Adrenal gland (tissue), 12 donors: ENCODE data around the gene SMO. TPM values are rescaled to one million over a fixed set of nuclear protein-coding genes. Genes with fewer than 3 reads are reported as not detected.
"Not testable (repeated sequence)": the region's sequence is repeated elsewhere in the genome, so short reads cannot be mapped to it uniquely, and the experiment has no call there.

Source experiments
- DNase-seq, 7 donors: peaks; one replicate each; pipeline ENCODE4 v3.0.0-alpha.2; 2019 to 2020
- H3K27ac ChIP-seq, 5 donors: fragments of 200-600 bp; sonication (generic) in 4 of 5; 1 replicate in 3 of 5; 2 replicates in 2 of 5; pipeline versions ENCODE4 v1.5.1 to v1.8.0; 2016 to 2020; ENCODE audit warnings: mild to moderate bottlenecking in 1 of 5
- H3K27me3 ChIP-seq: fragments of 200-600 bp; 2 replicates; pipeline ENCODE4 v1.8.0; 2021
- H3K36me3 ChIP-seq, 2 donors: fragments of 200-600 bp; replicated peaks in 1 of 2; 1 replicate in 1 of 2; 2 replicates in 1 of 2; pipeline versions ENCODE4 v1.5.1 to v1.8.0; 2018 to 2022
- H3K4me1 ChIP-seq, 2 donors: fragments of 200-600 bp; replicated peaks in 1 of 2; 1 replicate in 1 of 2; 2 replicates in 1 of 2; pipeline versions ENCODE4 v1.5.1 to v1.8.0; 2018 to 2021
- H3K4me3 ChIP-seq, 4 donors: fragments of 200-600 bp; sonication (generic) in 3 of 4; one replicate each; pipeline ENCODE4 v1.5.1; 2016 to 2018
- H3K9me3 ChIP-seq, 3 donors: fragments of 200-600 bp; sonication (generic) in 1 of 3; replicated peaks in 1 of 3; 1 replicate in 2 of 3; 2 replicates in 1 of 3; pipeline versions ENCODE4 v1.5.1 to v1.8.0; 2016 to 2021
- CTCF ChIP-seq, 6 experiments: fragments of 450-650 bp in 4 of 6; fragments of 200-600 bp in 2 of 6; sonication (generic) in 1 of 6; IDR thresholded peaks; 1 replicate in 5 of 6; 2 replicates in 1 of 6; pipeline versions ENCODE4 v1.5.1 to v1.8.0; 2016 to 2021; ENCODE audit warnings: antibody characterized with exemption in 6 of 6, mild to moderate bottlenecking in 2 of 6, moderate library complexity in 1 of 6
- POLR2A ChIP-seq, 2 donors: fragments of 450-650 bp; IDR thresholded peaks; one replicate each; pipeline ENCODE4 v1.6.1; 2017; ENCODE audit warnings: antibody characterized with exemption in 2 of 2, mild to moderate bottlenecking in 2 of 2, moderate library complexity in 1 of 2
- WGBS, 4 donors: extraction: QIAGEN DNeasy Blood & Tissue Kit in 2 of 4; methylation state at CpG; one replicate each; pipeline versions ENCODE4 v1.1.5 to v1.1.7; 2013 to 2017; 5-methylcytosine and 5-hydroxymethylcytosine counted together
- intact Hi-C, 2 donors: fragments of 100-400 bp; cut with DNase I; formaldehyde crosslinking; loops; one replicate each; pipeline versions ENCODE4 v1.14.1 to v1.15.0; 2022 to 2023
- polyA plus RNA-seq, 3 donors: library from polyadenylated mRNA; stranded (reverse); fragments of 200-250 nt in 2 of 3; fragments of 350-450 nt in 1 of 3; fragmentation: Illumina TruSeq in 1 of 3; extraction: RNeasy Lipid Tissue Mini Kit (QIAGEN cat#74804) in 1 of 3; gene quantifications; one replicate each; pipeline ENCODE4 v1.2.3, GENCODE V29; 2013 to 2014
- total RNA-seq, 9 donors: library from RNA; depleted of rRNA in 4 of 9; stranded (reverse); fragments of >200 nt in 4 of 9; fragments of 120-200 nt in 1 of 9; fragmentation: NEBNext Ultra II Directional in 1 of 9; extraction: Animal tissue kit (Norgen Biotek cat#: 25700) in 1 of 9; gene quantifications; one replicate each; pipeline versions ENCODE4 v1.1.0 to v1.2.4, GENCODE V29; 2013 to 2023
- donor health status: healthy with polysubstance abuse.
- donor health status: Bipolar disorder and iron deficiency.
- donor health status: DM: yes; HTN: yes; CAD: no.
- donor health status: DM: no; HTN: no; CAD: no.
- donor health status: DM: no; HTN: no; CAD: no.
- donor health status: DM: yes; HTN: yes; CAD: no.

Gene SMO
- total and polyA plus RNA-seq, 12 donors, result 2.5 to 23.9 (median 9.4) TPM

DNA sequence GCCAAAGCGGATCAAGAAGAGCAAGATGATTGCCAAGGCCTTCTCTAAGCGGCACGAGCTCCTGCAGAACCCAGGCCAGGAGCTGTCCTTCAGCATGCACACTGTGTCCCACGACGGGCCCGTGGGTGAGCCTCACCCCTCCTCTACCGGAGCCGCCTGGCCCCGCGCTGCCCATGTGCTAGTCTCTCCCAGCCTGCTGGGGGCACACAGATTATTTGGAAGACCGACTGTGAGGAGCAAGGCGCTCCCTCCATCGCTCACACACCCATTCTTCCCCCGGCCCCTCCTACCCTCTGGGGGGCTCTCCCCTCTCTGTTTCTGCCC, 22.5 kb downstream of the SMO start:
- WGBS, 4 donors, result 89 to 96% (median 92%) methylated on average over 4 to 14 of the region's 14 CpGs
- Histone ChIP-seq H3K36me3 (no peaks in the 10 kb centered on the region), H3K9me3 (no peaks in the 10 kb centered on the region), H3K27me3 (no peaks in the 10 kb centered on the region), H3K4me3 (no peak overlapping the region), H3K27ac (no peak overlapping the region), H3K4me1 (no peaks in the 10 kb centered on the region)
- no peak for DNase-seq
- TF ChIP-seq POLR2A (IDR thresholded peaks at IDR 0.05) (no peak), CTCF (IDR thresholded peaks at IDR 0.05) (no peak)
- intact Hi-C loops, result loop anchor here (2.0 to 10.0 kb wide), 2 partner anchors 46 to 254 kb away; no protein-coding TSS in a partner anchor

DNA sequence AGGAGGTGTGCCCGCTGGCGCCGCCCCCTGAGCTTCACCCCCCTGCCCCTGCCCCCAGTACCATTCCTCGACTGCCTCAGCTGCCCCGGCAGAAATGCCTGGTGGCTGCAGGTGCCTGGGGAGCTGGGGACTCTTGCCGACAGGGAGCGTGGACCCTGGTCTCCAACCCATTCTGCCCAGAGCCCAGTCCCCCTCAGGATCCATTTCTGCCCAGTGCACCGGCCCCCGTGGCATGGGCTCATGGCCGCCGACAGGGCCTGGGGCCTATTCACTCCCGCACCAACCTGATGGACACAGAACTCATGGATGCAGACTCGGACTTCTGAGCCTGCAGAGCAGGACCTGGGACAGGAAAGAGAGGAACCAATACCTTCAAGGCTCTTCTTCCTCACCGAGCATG, 23.7 kb downstream of the SMO start:
- Histone ChIP-seq H3K4me1 (no peaks in the 10 kb centered on the region), H3K4me3 (no peak overlapping the region), H3K36me3 (no peaks in the 10 kb centered on the region), H3K27me3 (no peaks in the 10 kb centered on the region), H3K27ac (no peak overlapping the region), H3K9me3 (no peaks in the 10 kb centered on the region)
- no peak for DNase-seq
- TF ChIP-seq POLR2A (IDR thresholded peaks at IDR 0.05), result no peak
- TF ChIP-seq CTCF (IDR thresholded peaks at IDR 0.05), result no peak
- 82 to 93% (median 87%) methylated on average over 6 to 14 of the region's 14 CpGs for WGBS, 4 donors
- intact Hi-C loops, result loop anchor here in 1 of 2 donors (10.0 kb wide), 1 partner anchor 253 kb away; no protein-coding TSS in a partner anchor

GRCh38 chr7:129212596-129212995, 24.2 kb downstream of the SMO start:
- 83 to 93% (median 88%) methylated on average over 3 to 4 of the region's 4 CpGs for WGBS, 4 donors
- Histone ChIP-seq H3K4me3 (no peak overlapping the region), H3K27ac (no peak overlapping the region), H3K4me1 (no peaks in the 10 kb centered on the region), H3K9me3 (no peaks in the 10 kb centered on the region), H3K36me3 (no peaks in the 10 kb centered on the region), H3K27me3 (no peaks in the 10 kb centered on the region)
- TF ChIP-seq POLR2A (IDR thresholded peaks at IDR 0.05) (no peak), CTCF (IDR thresholded peaks at IDR 0.05) (no peak)
- intact Hi-C loops, result loop anchor here in 1 of 2 donors (10.0 kb wide), 1 partner anchor 252 kb away; no protein-coding TSS in a partner anchor
- no peak for DNase-seq

DNA sequence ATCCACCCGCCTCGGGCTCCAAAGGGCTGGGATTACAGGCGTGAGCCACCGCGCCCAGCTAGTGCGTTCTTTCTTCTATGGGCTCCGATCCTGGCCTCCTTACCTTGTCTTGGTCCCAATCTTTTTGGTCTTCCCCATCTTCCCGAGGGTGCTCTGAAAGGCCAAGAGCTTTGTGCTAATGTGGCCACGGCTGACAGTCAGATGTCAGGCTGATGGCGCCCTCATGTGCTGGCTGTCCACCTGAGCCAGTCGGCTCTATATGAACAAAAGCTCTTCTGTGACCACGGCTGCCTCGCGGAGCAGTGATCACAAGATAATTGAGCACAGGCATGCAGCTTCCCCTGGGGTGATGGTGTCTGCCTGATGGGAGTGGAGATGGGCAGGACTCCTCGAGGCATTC, 25.4 kb downstream of the SMO start:
- H3K36me3 ChIP-seq, result no peaks in the 10 kb centered on the region
- no peaks in the 10 kb centered on the region for H3K27me3 ChIP-seq
- no peak for DNase-seq
- 64 to 86% (median 69%) methylated on average over 10 to 15 of the region's 15 CpGs for WGBS, 4 donors
- intact Hi-C loops, result loop anchor here in 1 of 2 donors (10.0 kb wide), 1 partner anchor 251 kb away; no protein-coding TSS in a partner anchor
- H3K27ac ChIP-seq, result no peak overlapping the region
- no peaks in the 10 kb centered on the region for H3K4me1 ChIP-seq
- TF ChIP-seq POLR2A (IDR thresholded peaks at IDR 0.05) (no peak), CTCF (IDR thresholded peaks at IDR 0.05) (no peak)
- no peak overlapping the region for H3K4me3 ChIP-seq
- H3K9me3 ChIP-seq, result no peaks in the 10 kb centered on the region

- not testable (repeated sequence) for H3K9me3 ChIP-seq, H3K4me3 ChIP-seq, H3K27ac ChIP-seq, DNase-seq, H3K4me1 ChIP-seq, H3K36me3 ChIP-seq, H3K27me3 ChIP-seq
- 89 to 96% (median 93%) methylated on average over 12 to 15 of the region's 15 CpGs for WGBS, 4 donors
- intact Hi-C loops, result loop anchor here in 1 of 2 donors (5.0 to 10.0 kb wide), 2 partner anchors 82 to 249 kb away; no protein-coding TSS in a partner anchor
These were observed 27.3 kb downstream of the SMO start for GRCh38 chr7:129215691-129216090.

DNA sequence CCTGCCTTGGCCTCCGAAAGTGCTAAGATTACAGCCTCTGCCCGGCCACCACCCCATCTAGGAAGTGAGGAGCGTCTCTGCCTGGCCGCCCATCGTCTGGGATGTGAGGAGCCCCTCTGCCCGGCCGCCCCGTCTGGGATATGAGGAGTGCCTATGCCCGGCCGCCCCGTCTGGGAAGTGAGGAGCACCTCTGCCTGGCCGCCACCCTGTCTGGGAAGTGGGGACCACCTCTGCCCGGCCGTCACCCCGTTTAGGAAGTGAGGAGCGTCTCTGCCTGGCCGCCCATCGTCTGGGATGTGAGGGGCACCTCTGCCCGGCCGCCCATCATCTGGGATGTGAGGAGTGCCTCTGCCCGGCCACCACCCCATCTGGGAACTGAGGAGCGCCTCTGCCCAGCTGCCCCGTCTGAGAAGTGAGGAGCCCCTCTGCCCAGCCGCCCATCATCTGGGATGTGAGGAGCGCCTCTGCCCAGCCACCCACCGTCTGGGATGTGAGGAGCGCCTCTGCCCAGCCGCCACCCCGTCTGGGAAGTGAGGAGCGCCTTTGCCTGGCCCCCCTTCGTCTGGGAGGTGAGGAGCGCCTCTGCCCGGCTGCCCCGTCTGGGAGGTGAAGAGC, 27.8 kb downstream of the SMO start:
- H3K4me3 ChIP-seq, H3K36me3 ChIP-seq, H3K9me3 ChIP-seq, H3K27ac ChIP-seq, H3K27me3 ChIP-seq, H3K4me1 ChIP-seq: not testable (repeated sequence)
- peak in 1 of 7 donors; percentile 38 for DNase-seq
- intact Hi-C loops, result loop anchor here in 1 of 2 donors (5.0 to 10.0 kb wide), 2 partner anchors 81 to 249 kb away; no protein-coding TSS in a partner anchor
- 89 to 97% (median 94%) methylated on average over 6 to 34 of the region's 34 CpGs for WGBS, 4 donors

DNA sequence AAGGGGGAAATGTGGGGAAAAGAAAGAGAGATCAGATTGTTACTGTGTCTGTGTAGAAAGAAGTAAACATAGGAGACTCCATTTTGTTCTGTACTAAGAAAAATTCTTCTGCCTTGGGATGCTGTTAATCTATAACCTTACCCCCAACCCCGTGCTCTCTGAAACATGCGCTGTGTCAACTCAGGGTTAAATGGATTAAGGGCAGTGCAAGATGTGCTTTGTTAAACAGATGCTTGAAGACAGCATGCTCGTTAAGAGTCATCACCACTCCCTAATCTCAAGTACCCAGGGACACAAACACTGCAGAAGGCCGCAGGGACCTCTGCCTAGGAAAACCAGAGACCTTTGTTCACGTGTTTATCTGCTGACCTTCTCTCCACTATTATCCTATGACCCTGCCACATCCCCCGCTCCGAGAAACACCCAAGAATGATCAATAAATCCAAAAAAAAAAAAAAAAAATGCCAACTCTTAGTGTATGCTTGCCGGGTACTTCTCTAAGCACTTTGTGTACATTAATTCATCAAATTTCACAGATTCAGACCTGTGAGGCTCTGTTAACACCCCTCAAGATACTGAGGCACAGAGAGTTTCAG, 28.5 kb downstream of the SMO start:
- 57 to 74% (median 65%) methylated on average over 7 to 8 of the region's 8 CpGs for WGBS, 4 donors
- H3K4me1 ChIP-seq, H3K27me3 ChIP-seq, H3K4me3 ChIP-seq, DNase-seq, H3K9me3 ChIP-seq, H3K27ac ChIP-seq, H3K36me3 ChIP-seq: not testable (repeated sequence)
- intact Hi-C loops, result loop anchor here in 1 of 2 donors (5.0 to 10.0 kb wide), 2 partner anchors 80 to 248 kb away; no protein-coding TSS in a partner anchor
